Measurements from ENCODE around the gene BICC1. TPM values are rescaled to one million over a fixed set of nuclear protein-coding genes. Genes with fewer than 3 reads are reported as not detected.

BICC1 gene
- total RNA-seq, 1 experiment from 2014 or later, result 0.57 TPM

- Histone ChIP-seq H3K79me2 (ENCODE audit: insufficient read depth, low read length) (no peaks in the 10 kb centered on the region), H2AFZ (ENCODE audit: low read length) (no peak overlapping the region), H3K18ac (ENCODE audit: insufficient read length, low read depth, low read length) (no peak overlapping the region), H3K27ac (ENCODE audit: insufficient read length, low read depth, low read length) (no peak overlapping the region), H2AK5ac (ENCODE audit: insufficient read length, low read length) (no peak overlapping the region), H3K9ac (ENCODE audit: extremely low read depth, insufficient read length, low read length) (no peak overlapping the region), H2BK120ac (ENCODE audit: low read depth, low read length, poor library complexity, severe bottlenecking) (no peak overlapping the region), H3K79me1 (ENCODE audit: insufficient read depth, low read depth, low read length, poor library complexity, severe bottlenecking) (no peaks in the 10 kb centered on the region), H3K23me2 (ENCODE audit: insufficient read length, low read depth, low read length, poor library complexity, severe bottlenecking) (no peaks in the 10 kb centered on the region), H3K27me3 (ENCODE audit: insufficient read depth, low read length) (no peaks in the 10 kb centered on the region), H3K56ac (ENCODE audit: insufficient read length, low read depth, low read length) (no peak overlapping the region), H4K8ac (replicated peaks; ENCODE audit: insufficient read length, low read depth, low read length) (no peak overlapping the region), H4K5ac (ENCODE audit: insufficient read length, low read depth, low read length) (no peak overlapping the region), H2BK15ac (ENCODE audit: low read depth, low read length) (no peak overlapping the region), H3K9me3 (ENCODE audit: control insufficient read depth, low read depth, low read length) (no peaks in the 10 kb centered on the region), H3K4ac (ENCODE audit: low read depth, low read length) (no peak overlapping the region), H2BK20ac (ENCODE audit: low read depth, low read length, poor library complexity, severe bottlenecking) (no peak overlapping the region), H2BK5ac (ENCODE audit: insufficient read length, low read length) (no peak overlapping the region), H3K14ac (ENCODE audit: insufficient read depth, low read length) (no peak overlapping the region), H3K4me2 (ENCODE audit: insufficient read depth, insufficient read length, low read length) (no peak overlapping the region), H3T11ph (ENCODE audit: low read length) (no peak overlapping the region), H4K20me1 (ENCODE audit: control insufficient read depth, insufficient read depth, insufficient read length) (no peaks in the 10 kb centered on the region), H3K4me1 (ENCODE audit: insufficient read depth, low read length) (no peaks in the 10 kb centered on the region), H2BK12ac (ENCODE audit: insufficient read length, low read depth, low read length) (no peak overlapping the region), H3K23ac (ENCODE audit: insufficient read length, low read depth, low read length) (no peak overlapping the region), H4K91ac (ENCODE audit: insufficient read length, low read depth, low read length) (no peak overlapping the region)
- H3K36me3 Mint-ChIP-seq (ENCODE audit: insufficient read depth in 1 of 3, low read depth in 3 of 3), result peaks cover 0 to 4% (median 0%) of the 10 kb centered on the region in 3 experiments; a peak in 1 of 7 replicates
- no peak overlapping the region for H3K4me3 Mint-ChIP-seq
- no CpG with 5 or more reads among the region's 1 CpG for WGBS (ENCODE audit: extremely low coverage, insufficient read length, low lambda C conversion rate)
- TF ChIP-seq, protein P1, sequence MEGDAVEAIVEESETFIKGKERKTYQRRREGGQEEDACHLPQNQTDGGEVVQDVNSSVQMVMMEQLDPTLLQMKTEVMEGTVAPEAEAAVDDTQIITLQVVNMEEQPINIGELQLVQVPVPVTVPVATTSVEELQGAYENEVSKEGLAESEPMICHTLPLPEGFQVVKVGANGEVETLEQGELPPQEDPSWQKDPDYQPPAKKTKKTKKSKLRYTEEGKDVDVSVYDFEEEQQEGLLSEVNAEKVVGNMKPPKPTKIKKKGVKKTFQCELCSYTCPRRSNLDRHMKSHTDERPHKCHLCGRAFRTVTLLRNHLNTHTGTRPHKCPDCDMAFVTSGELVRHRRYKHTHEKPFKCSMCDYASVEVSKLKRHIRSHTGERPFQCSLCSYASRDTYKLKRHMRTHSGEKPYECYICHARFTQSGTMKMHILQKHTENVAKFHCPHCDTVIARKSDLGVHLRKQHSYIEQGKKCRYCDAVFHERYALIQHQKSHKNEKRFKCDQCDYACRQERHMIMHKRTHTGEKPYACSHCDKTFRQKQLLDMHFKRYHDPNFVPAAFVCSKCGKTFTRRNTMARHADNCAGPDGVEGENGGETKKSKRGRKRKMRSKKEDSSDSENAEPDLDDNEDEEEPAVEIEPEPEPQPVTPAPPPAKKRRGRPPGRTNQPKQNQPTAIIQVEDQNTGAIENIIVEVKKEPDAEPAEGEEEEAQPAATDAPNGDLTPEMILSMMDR (conservative IDR thresholded peaks at IDR 0.05), result no peak
- peaks cover 9 to 10% of the 10 kb centered on the region in 2 experiments for H3K4me1 Mint-ChIP-seq
- peaks cover 3 to 6% of the 10 kb centered on the region in 2 experiments; a peak in 3 of 5 replicates for H3K9me3 Mint-ChIP-seq
- no peak for DNase-seq
- H3K27me3 Mint-ChIP-seq (ENCODE audit: low read depth), result no peaks in the 10 kb centered on the region; the same call in 1 of the 2 replicates
- H3K27ac Mint-ChIP-seq, result peak overlapping the region in 1 of 3 experiments; percentile 86; a peak in 2 of 7 replicates
Observed at GRCh38 chr10:58840840-58841435, 328.3 kb downstream of the BICC1 start.

Data from H9 (cell line).